Measurements from ENCODE around the gene ERBB4. TPM values are rescaled to one million over a fixed set of nuclear protein-coding genes. Genes with fewer than 3 reads are reported as not detected.
"Not testable (repeated sequence)": the region's sequence is repeated elsewhere in the genome, so short reads cannot be mapped to it uniquely, and the experiment has no call there.

ERBB4 gene
- total RNA-seq, 1 experiment from 2014 or later, result 40.6 TPM

GRCh38 chr2:212473211-212473610 is 65.4 kb downstream of the ERBB4 start:
- H3K27ac ChIP-seq (ENCODE audit: low read depth, low read length, poor library complexity, severe bottlenecking), result no peak overlapping the region
- no TSS peak for BruUV-seq (replicated peaks)
- no peak overlapping the region for H3K4me3 ChIP-seq (ENCODE audit: low read depth, low read length, poor library complexity, severe bottlenecking)
- H3K36me3 ChIP-seq (ENCODE audit: insufficient read depth, low read length, poor library complexity, severe bottlenecking), result no peaks in the 10 kb centered on the region
- POLR2A ChIA-PET (ENCODE audit: low non-redundant PET), result no interaction called here
- TF ChIP-seq CTCF (conservative IDR thresholded peaks at IDR 0.05; ENCODE audit: low read depth, low read length) (no peak), EZH2 (IDR thresholded peaks at IDR 0.05; ENCODE audit: borderline replicate concordance, low read depth, low read length, poor library complexity, severe bottlenecking) (no peak)
- H3K27me3 ChIP-seq (replicated peaks; ENCODE audit: insufficient read depth, low read depth, low read length, poor library complexity), result no peaks in the 10 kb centered on the region
- intact Hi-C loops (cut with micrococcal nuclease; ENCODE audit: unreplicated experiment), result no loop called here
- no peaks in the 10 kb centered on the region for H3K9me3 ChIP-seq (ENCODE audit: low read depth, low read length, poor library complexity, severe bottlenecking)
- no peak for DNase-seq (ENCODE audit: low spot score)
- CTCF ChIA-PET, result no interaction called here
- peaks cover 10% of the 10 kb centered on the region for H3K4me1 ChIP-seq (ENCODE audit: insufficient read depth, low read length, poor library complexity, severe bottlenecking)

GRCh38 chr2:212467551-212467950 is 71.1 kb downstream of the ERBB4 start:
- POLR2A ChIA-PET (ENCODE audit: low non-redundant PET); CTCF ChIA-PET: not testable (repeated sequence)

GRCh38 chr2:212465456-212465855 is 73.1 kb downstream of the ERBB4 start:
- Histone ChIP-seq H3K27ac (ENCODE audit: low read depth, low read length, poor library complexity, severe bottlenecking) (no peak overlapping the region), H3K4me1 (ENCODE audit: insufficient read depth, low read length, poor library complexity, severe bottlenecking) (peaks cover 5% of the 10 kb centered on the region), H3K36me3 (ENCODE audit: insufficient read depth, low read length, poor library complexity, severe bottlenecking) (peaks cover 3% of the 10 kb centered on the region), H3K4me3 (ENCODE audit: low read depth, low read length, poor library complexity, severe bottlenecking) (no peak overlapping the region), H3K27me3 (replicated peaks; ENCODE audit: insufficient read depth, low read depth, low read length, poor library complexity) (no peaks in the 10 kb centered on the region), H3K9me3 (ENCODE audit: low read depth, low read length, poor library complexity, severe bottlenecking) (peaks cover 6% of the 10 kb centered on the region)
- BruUV-seq (replicated peaks), result no TSS peak
- TF ChIP-seq CTCF (conservative IDR thresholded peaks at IDR 0.05; ENCODE audit: low read depth, low read length) (no peak), EZH2 (IDR thresholded peaks at IDR 0.05; ENCODE audit: borderline replicate concordance, low read depth, low read length, poor library complexity, severe bottlenecking) (no peak)
- DNase-seq (ENCODE audit: low spot score), result no peak
- intact Hi-C loops (cut with micrococcal nuclease; ENCODE audit: unreplicated experiment), result no loop called here
- POLR2A ChIA-PET (ENCODE audit: low non-redundant PET), result no interaction called here
- CTCF ChIA-PET, result no interaction called here

More at GRCh38 chr2:212467551-212467950, 71.1 kb downstream of the ERBB4 start:
- H3K4me3 ChIP-seq (ENCODE audit: low read depth, low read length, poor library complexity, severe bottlenecking); BruUV-seq (replicated peaks); H3K27ac ChIP-seq (ENCODE audit: low read depth, low read length, poor library complexity, severe bottlenecking); intact Hi-C loops (cut with micrococcal nuclease; ENCODE audit: unreplicated experiment); H3K36me3 ChIP-seq (ENCODE audit: insufficient read depth, low read length, poor library complexity, severe bottlenecking); H3K27me3 ChIP-seq (replicated peaks; ENCODE audit: insufficient read depth, low read depth, low read length, poor library complexity); H3K9me3 ChIP-seq (ENCODE audit: low read depth, low read length, poor library complexity, severe bottlenecking); DNase-seq (ENCODE audit: low spot score); H3K4me1 ChIP-seq (ENCODE audit: insufficient read depth, low read length, poor library complexity, severe bottlenecking): not testable (repeated sequence)

GRCh38 chr2:212461708-212462107 is 76.9 kb downstream of the ERBB4 start:
- H3K27ac ChIP-seq (ENCODE audit: low read depth, low read length, poor library complexity, severe bottlenecking); H3K9me3 ChIP-seq (ENCODE audit: low read depth, low read length, poor library complexity, severe bottlenecking); H3K36me3 ChIP-seq (ENCODE audit: insufficient read depth, low read length, poor library complexity, severe bottlenecking); POLR2A ChIA-PET (ENCODE audit: low non-redundant PET); BruUV-seq (replicated peaks); H3K4me1 ChIP-seq (ENCODE audit: insufficient read depth, low read length, poor library complexity, severe bottlenecking); H3K27me3 ChIP-seq (replicated peaks; ENCODE audit: insufficient read depth, low read depth, low read length, poor library complexity); intact Hi-C loops (cut with micrococcal nuclease; ENCODE audit: unreplicated experiment); H3K4me3 ChIP-seq (ENCODE audit: low read depth, low read length, poor library complexity, severe bottlenecking); CTCF ChIA-PET; DNase-seq (ENCODE audit: low spot score): not testable (repeated sequence)
